ENCODE data around the gene ZBTB8A. TPM values are rescaled to one million over a fixed set of nuclear protein-coding genes. Genes with fewer than 3 reads are reported as not detected.
A peak's percentile ranks its signal among the peaks of the same experiment; 100 is the strongest.

ZBTB8A gene
- total and polyA plus RNA-seq, 2 of the 13 experiments (the other 11 are each of a cell fraction or from before 2014, with no cell fraction given), result 1.3 to 3.7 TPM

DNA sequence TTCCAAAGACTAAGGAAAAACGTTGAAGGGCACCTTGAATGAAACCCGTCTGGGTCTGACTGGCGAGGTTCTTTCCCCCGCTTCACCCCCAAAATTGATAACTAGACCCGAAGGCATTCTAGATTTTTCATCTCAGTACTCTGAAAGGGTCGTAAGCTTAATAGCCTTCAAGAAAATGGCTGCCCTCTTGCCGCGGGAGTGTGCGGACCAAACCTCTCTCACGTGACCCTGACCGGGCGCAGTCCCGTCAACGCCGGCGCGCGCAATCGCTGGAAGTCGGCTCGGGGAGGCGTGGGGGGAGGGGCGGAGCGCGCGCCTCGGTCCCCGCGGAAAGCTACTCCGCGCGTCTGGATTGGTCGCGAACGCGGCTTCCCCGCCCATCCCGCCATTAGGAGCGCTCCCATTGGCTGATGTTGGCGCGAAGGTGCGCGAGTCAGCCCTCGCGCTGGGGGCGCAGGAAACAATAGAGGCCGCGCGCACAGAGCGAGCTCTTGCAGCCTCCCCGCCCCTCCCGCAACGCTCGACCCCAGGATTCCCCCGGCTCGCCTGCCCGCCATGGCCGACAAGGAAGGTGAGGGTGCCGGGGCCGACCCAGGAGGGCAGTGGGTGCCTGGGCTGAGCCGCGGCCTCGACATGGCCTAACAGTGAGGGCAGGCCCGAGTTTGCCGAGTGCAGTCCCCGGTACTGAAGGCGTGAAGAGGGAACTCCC lies 111.7 kb downstream of the ZBTB8A start, which contains the start of gene RBBP4 (continued):
- TF ChIP-seq, protein P1, sequence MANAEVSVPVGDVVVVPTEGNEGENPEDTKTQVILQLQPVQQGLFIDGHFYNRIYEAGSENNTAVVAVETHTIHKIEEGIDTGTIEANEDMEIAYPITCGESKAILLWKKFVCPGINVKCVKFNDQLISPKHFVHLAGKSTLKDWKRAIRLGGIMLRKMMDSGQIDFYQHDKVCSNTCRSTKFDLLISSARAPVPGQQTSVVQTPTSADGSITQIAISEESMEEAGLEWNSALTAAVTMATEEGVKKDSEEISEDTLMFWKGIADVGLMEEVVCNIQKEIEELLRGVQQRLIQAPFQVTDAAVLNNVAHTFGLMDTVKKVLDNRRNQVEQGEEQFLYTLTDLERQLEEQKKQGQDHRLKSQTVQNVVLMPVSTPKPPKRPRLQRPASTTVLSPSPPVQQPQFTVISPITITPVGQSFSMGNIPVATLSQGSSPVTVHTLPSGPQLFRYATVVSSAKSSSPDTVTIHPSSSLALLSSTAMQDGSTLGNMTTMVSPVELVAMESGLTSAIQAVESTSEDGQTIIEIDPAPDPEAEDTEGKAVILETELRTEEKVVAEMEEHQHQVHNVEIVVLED (CRISPR knock-in tag; IDR thresholded peaks at IDR 0.05; ENCODE audit: borderline replicate concordance), result peak; percentile 83
- TF ChIP-seq ZNF460 (CRISPR knock-in tag; IDR thresholded peaks at IDR 0.05; ENCODE audit: borderline replicate concordance) (no peak), RELA (CRISPR knock-in tag; IDR thresholded peaks at IDR 0.05) (no peak), ARHGAP35 (CRISPR knock-in tag; IDR thresholded peaks at IDR 0.05; ENCODE audit: borderline replicate concordance) (no peak; the same call in none of the 2 replicates), ZSCAN9 (CRISPR knock-in tag; IDR thresholded peaks at IDR 0.05; ENCODE audit: borderline replicate concordance) (peak; percentile 66; the same call in 1 of the 2 replicates), PHF8 (CRISPR knock-in tag; IDR thresholded peaks at IDR 0.05) (peak; percentile 98), TP53 (CRISPR knock-in tag; conservative IDR thresholded peaks at IDR 0.05) (no peak), ZMYM3 (CRISPR knock-in tag; IDR thresholded peaks at IDR 0.05) (no peak; the same call in 1 of the 2 replicates), RFX3 (CRISPR knock-in tag; IDR thresholded peaks at IDR 0.05) (no peak), LCORL (IDR thresholded peaks at IDR 0.05) (no peak), LCORL (CRISPR knock-in tag; IDR thresholded peaks at IDR 0.05) (peak; percentile 60), HNF4G (IDR thresholded peaks at IDR 0.05; ENCODE audit: borderline replicate concordance, low read depth, low read length) (no peak), HNF4G (CRISPR knock-in tag; IDR thresholded peaks at IDR 0.05; ENCODE audit: borderline replicate concordance, low read depth) (no peak), KAT7 (CRISPR knock-in tag; IDR thresholded peaks at IDR 0.05; ENCODE audit: borderline replicate concordance) (no peak; the same call in 1 of the 2 replicates)
- TF ChIP-seq, protein P2, sequence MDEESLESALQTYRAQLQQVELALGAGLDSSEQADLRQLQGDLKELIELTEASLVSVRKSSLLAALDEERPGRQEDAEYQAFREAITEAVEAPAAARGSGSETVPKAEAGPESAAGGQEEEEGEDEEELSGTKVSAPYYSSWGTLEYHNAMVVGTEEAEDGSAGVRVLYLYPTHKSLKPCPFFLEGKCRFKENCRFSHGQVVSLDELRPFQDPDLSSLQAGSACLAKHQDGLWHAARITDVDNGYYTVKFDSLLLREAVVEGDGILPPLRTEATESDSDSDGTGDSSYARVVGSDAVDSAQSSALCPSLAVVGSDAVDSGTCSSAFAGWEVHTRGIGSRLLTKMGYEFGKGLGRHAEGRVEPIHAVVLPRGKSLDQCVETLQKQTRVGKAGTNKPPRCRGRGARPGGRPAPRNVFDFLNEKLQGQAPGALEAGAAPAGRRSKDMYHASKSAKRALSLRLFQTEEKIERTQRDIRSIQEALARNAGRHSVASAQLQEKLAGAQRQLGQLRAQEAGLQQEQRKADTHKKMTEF (CRISPR knock-in tag; IDR thresholded peaks at IDR 0.05), result peak; percentile 80
- TF ChIP-seq, protein P3, sequence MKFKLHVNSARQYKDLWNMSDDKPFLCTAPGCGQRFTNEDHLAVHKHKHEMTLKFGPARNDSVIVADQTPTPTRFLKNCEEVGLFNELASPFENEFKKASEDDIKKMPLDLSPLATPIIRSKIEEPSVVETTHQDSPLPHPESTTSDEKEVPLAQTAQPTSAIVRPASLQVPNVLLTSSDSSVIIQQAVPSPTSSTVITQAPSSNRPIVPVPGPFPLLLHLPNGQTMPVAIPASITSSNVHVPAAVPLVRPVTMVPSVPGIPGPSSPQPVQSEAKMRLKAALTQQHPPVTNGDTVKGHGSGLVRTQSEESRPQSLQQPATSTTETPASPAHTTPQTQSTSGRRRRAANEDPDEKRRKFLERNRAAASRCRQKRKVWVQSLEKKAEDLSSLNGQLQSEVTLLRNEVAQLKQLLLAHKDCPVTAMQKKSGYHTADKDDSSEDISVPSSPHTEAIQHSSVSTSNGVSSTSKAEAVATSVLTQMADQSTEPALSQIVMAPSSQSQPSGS (CRISPR knock-in tag; IDR thresholded peaks at IDR 0.05), result peak; percentile 67; the same call in 1 of the 2 replicates
- TF ChIP-seq, protein P4, sequence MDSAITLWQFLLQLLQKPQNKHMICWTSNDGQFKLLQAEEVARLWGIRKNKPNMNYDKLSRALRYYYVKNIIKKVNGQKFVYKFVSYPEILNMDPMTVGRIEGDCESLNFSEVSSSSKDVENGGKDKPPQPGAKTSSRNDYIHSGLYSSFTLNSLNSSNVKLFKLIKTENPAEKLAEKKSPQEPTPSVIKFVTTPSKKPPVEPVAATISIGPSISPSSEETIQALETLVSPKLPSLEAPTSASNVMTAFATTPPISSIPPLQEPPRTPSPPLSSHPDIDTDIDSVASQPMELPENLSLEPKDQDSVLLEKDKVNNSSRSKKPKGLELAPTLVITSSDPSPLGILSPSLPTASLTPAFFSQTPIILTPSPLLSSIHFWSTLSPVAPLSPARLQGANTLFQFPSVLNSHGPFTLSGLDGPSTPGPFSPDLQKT (CRISPR knock-in tag; IDR thresholded peaks at IDR 0.05; ENCODE audit: borderline replicate concordance), result no peak
- TF ChIP-seq, protein P5, sequence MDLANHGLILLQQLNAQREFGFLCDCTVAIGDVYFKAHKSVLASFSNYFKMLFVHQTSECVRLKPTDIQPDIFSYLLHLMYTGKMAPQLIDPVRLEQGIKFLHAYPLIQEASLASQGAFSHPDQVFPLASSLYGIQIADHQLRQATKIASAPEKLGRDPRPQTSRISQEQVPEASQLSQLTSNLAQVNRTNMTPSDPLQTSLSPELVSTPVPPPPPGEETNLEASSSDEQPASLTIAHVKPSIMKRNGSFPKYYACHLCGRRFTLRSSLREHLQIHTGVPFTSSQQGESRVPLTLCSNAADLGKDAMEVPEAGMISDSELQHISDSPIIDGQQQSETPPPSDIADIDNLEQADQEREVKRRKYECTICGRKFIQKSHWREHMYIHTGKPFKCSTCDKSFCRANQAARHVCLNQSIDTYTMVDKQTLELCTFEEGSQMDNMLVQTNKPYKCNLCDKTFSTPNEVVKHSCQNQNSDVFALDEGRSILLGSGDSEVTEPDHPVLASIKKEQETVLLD (CRISPR knock-in tag; IDR thresholded peaks at IDR 0.05; ENCODE audit: low read depth), result peak; percentile 84
- TF ChIP-seq, protein P6, sequence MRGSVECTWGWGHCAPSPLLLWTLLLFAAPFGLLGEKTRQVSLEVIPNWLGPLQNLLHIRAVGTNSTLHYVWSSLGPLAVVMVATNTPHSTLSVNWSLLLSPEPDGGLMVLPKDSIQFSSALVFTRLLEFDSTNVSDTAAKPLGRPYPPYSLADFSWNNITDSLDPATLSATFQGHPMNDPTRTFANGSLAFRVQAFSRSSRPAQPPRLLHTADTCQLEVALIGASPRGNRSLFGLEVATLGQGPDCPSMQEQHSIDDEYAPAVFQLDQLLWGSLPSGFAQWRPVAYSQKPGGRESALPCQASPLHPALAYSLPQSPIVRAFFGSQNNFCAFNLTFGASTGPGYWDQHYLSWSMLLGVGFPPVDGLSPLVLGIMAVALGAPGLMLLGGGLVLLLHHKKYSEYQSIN (CRISPR knock-in tag; IDR thresholded peaks at IDR 0.05; ENCODE audit: borderline replicate concordance), result no peak

All from HepG2 (cell line).